ENCODE measurements around the gene ARHGAP9. TPM values are rescaled to one million over a fixed set of nuclear protein-coding genes. Genes with fewer than 3 reads are reported as not detected.

ARHGAP9 gene
- total RNA-seq, 4 donors from 2014 or later: 3.2 to 6.3 (median 4.6) TPM

GRCh38 chr12:57526477-57527126 is 46.9 kb upstream of the ARHGAP9 start:
- no peak overlapping the region for H3K4me3 ChIP-seq (replicated peaks in 1 of 3)
- H3K27ac ChIP-seq: no peak overlapping the region
- H3K4me1 ChIP-seq: peaks cover 36 to 46% of the 10 kb centered on the region in 2 donors
- no peaks in the 10 kb centered on the region for H3K27me3 ChIP-seq
- peaks cover 53 to 55% of the 10 kb centered on the region in 2 donors for H3K36me3 ChIP-seq
- DNase-seq: no peak
- 83 to 94% methylated on average over 2 to 3 of the region's 4 CpGs for WGBS, 2 donors
- no peaks in the 10 kb centered on the region for H3K9me3 ChIP-seq
- TF ChIP-seq CTCF (IDR thresholded peaks at IDR 0.05) (no peak), POLR2A (IDR thresholded peaks at IDR 0.05) (no peak)
- intact Hi-C loops (cut with DNase I): no loop called here

GRCh38 chr12:57525615-57526383 is 46.1 kb upstream of the ARHGAP9 start:
- WGBS, 2 donors: 84 to 87% methylated on average over 13 to 16 of the region's 16 CpGs
- peaks cover 49 to 50% of the 10 kb centered on the region in 2 donors for H3K36me3 ChIP-seq

GRCh38 chr12:57524814-57525614 is 45.3 kb upstream of the ARHGAP9 start:
- H3K36me3 ChIP-seq: peaks cover 42 to 45% of the 10 kb centered on the region in 2 donors

More at GRCh38 chr12:57525615-57526383, 46.1 kb upstream of the ARHGAP9 start:
- no peaks in the 10 kb centered on the region for H3K27me3 ChIP-seq
- no peak overlapping the region for H3K4me3 ChIP-seq (replicated peaks in 1 of 3)
- H3K4me1 ChIP-seq: peaks cover 37 to 46% of the 10 kb centered on the region in 2 donors
- H3K27ac ChIP-seq: no peak overlapping the region
- intact Hi-C loops (cut with DNase I): no loop called here
- no peak for DNase-seq
- TF ChIP-seq POLR2A (IDR thresholded peaks at IDR 0.05): no peak
- TF ChIP-seq CTCF (IDR thresholded peaks at IDR 0.05): no peak
- no peaks in the 10 kb centered on the region for H3K9me3 ChIP-seq

More at GRCh38 chr12:57524814-57525614, 45.3 kb upstream of the ARHGAP9 start:
- DNase-seq: no peak
- intact Hi-C loops (cut with DNase I): no loop called here
- no peak overlapping the region for H3K4me3 ChIP-seq (replicated peaks in 1 of 3)
- H3K27ac ChIP-seq: peak overlapping the region in 1 of 3 donors; percentile 99
- H3K27me3 ChIP-seq: no peaks in the 10 kb centered on the region
- peaks cover 29 to 38% of the 10 kb centered on the region in 2 donors for H3K4me1 ChIP-seq
- TF ChIP-seq POLR2A (IDR thresholded peaks at IDR 0.05) (no peak), CTCF (IDR thresholded peaks at IDR 0.05) (no peak)
- WGBS, 2 donors: 66 to 68% methylated on average over 11 of the region's 11 CpGs
- H3K9me3 ChIP-seq: no peaks in the 10 kb centered on the region
